Hematopoietic multipotent progenitor cell treated with erythropoietin and hydrocortisone succinate and interleukin-3 and kit ligand, for 6 days (in vitro differentiated cells): ENCODE measurements around the gene PLCD4.

Source experiments
- DNase-seq: peaks from one replicate; pipeline ENCODE4 v3.0.0-alpha.2; 2015

The PLCD4 gene

GRCh38 chr2:218607436-218608115 lies at the start of gene PLCD4:
Gene PLCD4, plus strand, starts transcription at chr2:218607899. Its CDS starts 7,841 bp downstream, at chr2:218615740.
- no peak for DNase-seq

GRCh38 chr2:218557941-218558340 lies 49.8 kb upstream of the PLCD4 start:
- no peak for DNase-seq

- DNase-seq = no peak
Measured at GRCh38 chr2:218558986-218559385, 48.7 kb upstream of the PLCD4 start.

- no peak for DNase-seq
Measured at GRCh38 chr2:218564056-218564455, 43.6 kb upstream of the PLCD4 start.

GRCh38 chr2:218566296-218566695 lies 41.4 kb upstream of the PLCD4 start:
- DNase-seq = no peak

GRCh38 chr2:218567797-218568189 lies 39.9 kb upstream of the PLCD4 start:
- DNase-seq = no peak

GRCh38 chr2:218568190-218569037 lies 39.3 kb upstream of the PLCD4 start, which contains the start of the genes CNOT9 and USP37:
Gene CNOT9, plus strand, starts transcription at chr2:218568839. Its CDS starts 116 bp downstream, at chr2:218568955.
Gene USP37, minus strand, starts transcription at chr2:218568351. Its CDS starts 9,698 bp downstream, at chr2:218558653.
- peak; percentile 99 for DNase-seq

GRCh38 chr2:218569038-218569431 lies 38.7 kb upstream of the PLCD4 start:
- peak; percentile 51 for DNase-seq

GRCh38 chr2:218569661-218570500 lies 37.8 kb upstream of the PLCD4 start:
- peak; percentile 71 for DNase-seq

- DNase-seq = no peak
Measured at GRCh38 chr2:218570850-218571249, 36.8 kb upstream of the PLCD4 start.

GRCh38 chr2:218576854-218577253 lies 30.8 kb upstream of the PLCD4 start:
- DNase-seq = no peak

GRCh38 chr2:218577482-218578220 lies 30.0 kb upstream of the PLCD4 start:
- DNase-seq = no peak

GRCh38 chr2:218578272-218578877 lies 29.3 kb upstream of the PLCD4 start:
- DNase-seq = no peak

- no peak for DNase-seq
Measured at GRCh38 chr2:218582076-218582475, 25.6 kb upstream of the PLCD4 start.

GRCh38 chr2:218583983-218584850 lies 23.5 kb upstream of the PLCD4 start:
- DNase-seq = no peak

- DNase-seq = no peak
Measured at GRCh38 chr2:218585541-218585940, 22.2 kb upstream of the PLCD4 start.

- DNase-seq = no peak
Measured at GRCh38 chr2:218605432-218605831, 2.3 kb upstream of the PLCD4 start.

GRCh38 chr2:218615868-218616315 lies 8.2 kb downstream of the PLCD4 start:
- DNase-seq = no peak

GRCh38 chr2:218618102-218618860 lies 10.6 kb downstream of the PLCD4 start:
- DNase-seq = peak; percentile 9

- DNase-seq = no peak
Measured at GRCh38 chr2:218621007-218621406, 13.3 kb downstream of the PLCD4 start.
